Fibroblast of pulmonary artery (primary cell): ENCODE measurements around the gene STX18.

Experiments
- DNase-seq: peaks from one replicate; pipeline ENCODE4 v3.0.0-alpha.2; 2010; ENCODE audit warnings: low read depth
- H3K4me3 ChIP-seq: replicated peaks from 2 replicates; pipeline ENCODE4 v1.5.1; 2011; ENCODE audit warnings: low read depth, mild to moderate bottlenecking, control low read depth, low read length, moderate library complexity
- TF ChIP-seq, protein P1 (sequence below): IDR thresholded peaks from 2 replicates; pipeline ENCODE4 v1.5.1; 2011; ENCODE audit warnings: mild to moderate bottlenecking, control low read depth, low read length, inconsistent platforms; ENCODE audit errors: missing control alignments

STX18 gene

GRCh38 chr4:4415806-4416805 is 125.7 kb downstream of the STX18 start:
- TF ChIP-seq, protein P1, sequence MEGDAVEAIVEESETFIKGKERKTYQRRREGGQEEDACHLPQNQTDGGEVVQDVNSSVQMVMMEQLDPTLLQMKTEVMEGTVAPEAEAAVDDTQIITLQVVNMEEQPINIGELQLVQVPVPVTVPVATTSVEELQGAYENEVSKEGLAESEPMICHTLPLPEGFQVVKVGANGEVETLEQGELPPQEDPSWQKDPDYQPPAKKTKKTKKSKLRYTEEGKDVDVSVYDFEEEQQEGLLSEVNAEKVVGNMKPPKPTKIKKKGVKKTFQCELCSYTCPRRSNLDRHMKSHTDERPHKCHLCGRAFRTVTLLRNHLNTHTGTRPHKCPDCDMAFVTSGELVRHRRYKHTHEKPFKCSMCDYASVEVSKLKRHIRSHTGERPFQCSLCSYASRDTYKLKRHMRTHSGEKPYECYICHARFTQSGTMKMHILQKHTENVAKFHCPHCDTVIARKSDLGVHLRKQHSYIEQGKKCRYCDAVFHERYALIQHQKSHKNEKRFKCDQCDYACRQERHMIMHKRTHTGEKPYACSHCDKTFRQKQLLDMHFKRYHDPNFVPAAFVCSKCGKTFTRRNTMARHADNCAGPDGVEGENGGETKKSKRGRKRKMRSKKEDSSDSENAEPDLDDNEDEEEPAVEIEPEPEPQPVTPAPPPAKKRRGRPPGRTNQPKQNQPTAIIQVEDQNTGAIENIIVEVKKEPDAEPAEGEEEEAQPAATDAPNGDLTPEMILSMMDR = no peak
- DNase-seq = no peak
- H3K4me3 ChIP-seq = no peak overlapping the region

DNA sequence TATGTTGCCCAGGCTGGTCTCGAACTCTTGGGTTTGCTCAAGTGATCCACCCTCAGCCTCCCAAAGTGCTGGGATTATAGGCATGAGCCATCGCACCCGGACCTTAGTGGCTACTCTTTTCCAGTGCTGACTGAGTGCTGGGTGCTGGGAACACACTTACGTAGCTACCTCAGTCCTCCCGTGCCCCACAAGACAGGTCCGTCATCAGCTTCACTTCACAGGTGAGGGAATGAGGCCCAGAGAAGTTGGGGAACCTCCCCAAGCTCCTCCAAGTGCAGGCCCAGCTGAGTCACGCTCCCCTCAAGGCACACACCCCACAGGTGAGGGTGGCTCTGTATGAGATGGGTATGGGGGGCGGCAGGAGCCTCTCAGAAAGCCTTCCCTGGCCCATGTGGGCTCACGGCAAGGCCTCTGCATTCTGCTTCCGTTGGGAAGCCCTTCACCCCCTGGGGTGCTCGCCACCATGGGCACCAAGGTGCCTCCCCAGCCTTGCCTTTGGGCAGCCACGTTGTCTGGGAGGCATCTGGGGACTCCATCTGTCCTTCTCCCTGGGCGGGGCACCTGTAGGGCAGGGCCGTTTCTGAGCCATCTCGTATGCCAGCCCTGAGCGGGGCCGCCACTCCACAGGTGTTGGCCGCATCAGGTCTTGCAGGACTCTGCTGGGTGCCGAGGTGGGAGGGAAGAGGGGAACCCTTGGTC is 126.6 kb downstream of the STX18 start:
- no peak for DNase-seq
- H3K4me3 ChIP-seq = no peak overlapping the region
- TF ChIP-seq, protein P1 = no peak

DNA sequence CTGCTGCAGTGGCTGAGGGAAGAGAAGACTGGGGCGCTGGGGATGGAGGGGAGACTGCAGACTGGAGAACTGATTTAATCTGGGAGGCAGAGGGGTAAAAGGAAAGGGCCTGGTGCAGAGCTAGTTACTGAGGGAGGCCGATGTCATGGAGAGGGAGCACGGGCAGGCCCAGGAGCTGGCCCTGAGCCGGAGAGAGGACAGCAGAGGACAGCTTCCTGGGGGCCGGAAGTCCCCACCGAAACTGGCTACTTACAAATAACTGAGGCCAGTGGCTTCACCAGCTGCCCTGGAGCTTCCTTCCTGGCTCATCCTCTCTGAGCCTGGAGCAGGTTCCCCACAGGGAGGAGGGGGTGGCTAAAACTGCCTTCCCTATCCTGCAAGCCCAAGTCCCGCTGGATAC is 128.0 kb downstream of the STX18 start:
- DNase-seq = no peak
- H3K4me3 ChIP-seq = no peak overlapping the region
- TF ChIP-seq, protein P1 = no peak

DNA sequence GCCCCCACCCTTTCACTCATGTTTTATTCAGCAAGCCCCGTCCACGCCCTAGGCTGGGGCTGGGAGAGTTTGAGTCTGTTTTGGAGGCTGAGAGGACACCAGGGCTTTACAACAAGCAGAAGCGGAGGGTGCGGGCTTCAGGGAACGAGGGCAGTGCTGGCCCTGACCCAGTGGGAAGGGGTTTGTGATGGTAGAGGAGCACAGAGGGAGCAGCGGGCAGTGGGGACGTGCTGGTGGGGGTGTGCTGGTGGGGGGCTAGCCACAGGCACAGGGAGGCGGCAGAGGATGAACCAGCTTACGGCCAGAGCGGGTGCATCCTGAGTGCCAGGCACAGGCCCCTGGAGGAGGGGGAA is 128.5 kb downstream of the STX18 start:
- TF ChIP-seq, protein P1 = no peak
- no peak overlapping the region for H3K4me3 ChIP-seq
- no peak for DNase-seq

DNA sequence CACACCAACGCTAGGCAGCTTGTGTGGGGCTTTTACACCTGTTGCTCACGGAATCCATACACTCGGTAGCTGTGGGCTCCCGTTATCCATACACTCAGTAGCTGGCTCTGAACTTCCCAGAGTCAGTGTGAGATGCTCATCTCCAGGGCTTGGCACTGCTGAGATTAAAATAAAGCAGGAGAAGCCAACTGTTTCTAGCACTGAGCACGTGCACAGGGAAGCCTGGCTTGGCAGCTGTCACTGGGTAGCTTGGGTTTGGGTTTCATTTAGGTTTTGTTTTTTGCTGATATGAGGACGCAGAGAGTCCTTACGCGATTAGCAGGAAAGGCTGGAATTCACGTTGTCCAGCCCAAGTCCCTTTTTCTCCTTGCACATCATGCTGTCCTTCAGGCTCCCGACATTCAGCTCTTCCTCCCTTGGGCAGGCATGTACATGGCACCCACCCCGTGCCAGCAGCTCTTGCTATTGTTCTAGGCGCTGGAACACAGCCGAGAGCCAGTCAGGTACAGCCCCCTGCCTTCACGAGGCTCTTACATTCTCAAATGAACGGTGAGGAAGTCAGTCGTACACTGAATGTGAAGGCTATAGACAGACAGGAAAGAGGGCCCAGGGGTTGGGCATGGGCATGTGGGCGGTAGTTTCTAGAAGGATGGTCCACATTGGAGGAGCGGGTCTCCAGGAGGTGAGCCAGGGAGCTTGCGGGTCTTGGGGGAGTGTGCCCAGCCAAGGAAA is 129.0 kb downstream of the STX18 start:
- TF ChIP-seq, protein P1 = no peak
- H3K4me3 ChIP-seq = no peak overlapping the region
- no peak for DNase-seq

GRCh38 chr4:4411906-4412305 is 129.9 kb downstream of the STX18 start:
- no peak for DNase-seq
- TF ChIP-seq, protein P1 = no peak
- no peak overlapping the region for H3K4me3 ChIP-seq
